GM12878 (cell line): ENCODE data around the gene PRSS33. TPM values are rescaled to one million over a fixed set of nuclear protein-coding genes. Genes with fewer than 3 reads are reported as not detected.
A peak's percentile ranks its signal among the peaks of the same experiment; 100 is the strongest.

ENCODE experiments used
- ATAC-seq: fragments of 200-7000 bp; cut with Tn5 transposase; 3 replicates; pipeline ENCODE4 v1.9.1; 2020; ENCODE audit warnings: mild to moderate bottlenecking, moderate library complexity
- BruUV-seq: library from RNA; stranded (reverse); fragments of 400-500 nt; replicated peaks from 2 replicates; lab custom pipeline; 2021; lab: Mats Ljungman, UMichigan
- CTCF ChIA-PET: fragments of 300-600 bp; sonication (Branson Sonifier 250); formaldehyde crosslinking; extraction: SDS; loops from one replicate; lab custom pipeline; 2021; ENCODE audit warnings: inconsistent platforms; lab: Yijun Ruan, JAX
- POLR2A ChIA-PET: fragments of 350-600 bp; formaldehyde crosslinking; extraction: SDS; loops from one replicate; lab custom pipeline; 2021; ENCODE audit warnings: inconsistent platforms; lab: Charles Lee
- RAD21 ChIA-PET: fragments of 300-600 bp; sonication (Branson Sonifier 250); formaldehyde crosslinking; loops from one replicate; lab custom pipeline; 2023; ENCODE audit warnings: antibody characterized with exemption; ENCODE audit not compliant: unreplicated experiment; lab: Charles Lee
- SMC1A ChIA-PET: fragments of 300-600 bp; sonication (Branson Sonifier 250); formaldehyde crosslinking; loops from one replicate; lab custom pipeline; 2023; ENCODE audit not compliant: unreplicated experiment, uncharacterized antibody; lab: Charles Lee
- DNase-seq: peaks from one replicate; pipeline ENCODE4 v3.0.0-alpha.2; 2011; ENCODE audit warnings: low read depth, low spot score
- FAIRE-seq: peaks from 3 replicates; lab custom pipeline; 2011; peaks lifted over from hg19 to GRCh38; lab: Jason Lieb, UNC
- H2AFZ ChIP-seq: 2 replicates; pipeline ENCODE4 v1.6.0; 2011; ENCODE audit warnings: low read depth, low read length, control low read depth; ENCODE audit not compliant: control insufficient read depth
- H3K27ac ChIP-seq: 2 replicates; pipeline ENCODE4 v1.5.1; 2011; ENCODE audit warnings: control low read depth; ENCODE audit not compliant: control insufficient read depth, insufficient read depth
- H3K27me3 ChIP-seq, 2 experiments: replicated peaks in 1 of 2; 2 replicates each; pipeline versions ENCODE4 v1.6.0 to v1.6.1; 2011; ENCODE audit warnings: low read length in 1 of 2; ENCODE audit not compliant: control insufficient read depth in 2 of 2, insufficient read depth in 2 of 2
- H3K36me3 ChIP-seq, 2 experiments: 2 replicates each; pipeline ENCODE4 v1.5.1; 2011; ENCODE audit warnings: low read length in 1 of 2; ENCODE audit not compliant: control insufficient read depth in 2 of 2, insufficient read depth in 2 of 2
- H3K4me1 ChIP-seq: 2 replicates; pipeline ENCODE4 v1.6.1; 2011; ENCODE audit warnings: mild to moderate bottlenecking, low read length, moderate library complexity, mixed read lengths; ENCODE audit not compliant: control insufficient read depth, insufficient read depth
- H3K4me2 ChIP-seq: 2 replicates; pipeline ENCODE4 v1.6.0; 2011; ENCODE audit warnings: control low read depth; ENCODE audit not compliant: control insufficient read depth, insufficient read depth
- H3K4me3 ChIP-seq: fragments of 200-600 bp; sonication (generic); 2 replicates; pipeline ENCODE4 v1.5.1; 2016
- H3K79me2 ChIP-seq: 2 replicates; pipeline ENCODE4 v1.6.0; 2011; ENCODE audit warnings: low read length; ENCODE audit not compliant: control insufficient read depth, insufficient read depth
- H3K9ac ChIP-seq: 2 replicates; pipeline ENCODE4 v1.8.0; 2011; ENCODE audit warnings: low read length, control low read depth, mixed read lengths; ENCODE audit not compliant: control insufficient read depth, insufficient read depth
- H3K9me3 ChIP-seq: replicated peaks from 3 replicates; pipeline ENCODE4 v1.5.1; 2011; ENCODE audit warnings: mild to moderate bottlenecking, low read length; ENCODE audit not compliant: control insufficient read depth, insufficient read depth
- H4K20me1 ChIP-seq: 2 replicates; pipeline ENCODE4 v1.6.0; 2011; ENCODE audit not compliant: control insufficient read depth, insufficient read depth
- CTCF ChIP-seq, 3 experiments: IDR thresholded peaks in 2 of 3; conservative IDR thresholded peaks in 1 of 3; 2 replicates each; pipeline ENCODE4 v1.5.1; 2011; ENCODE audit warnings: low read depth in 3 of 3, low read length in 3 of 3, mild to moderate bottlenecking in 3 of 3, control low read depth in 2 of 3, moderate library complexity in 2 of 3, inconsistent platforms in 1 of 3, mixed read lengths in 1 of 3; ENCODE audit not compliant: control insufficient read depth in 2 of 3, insufficient read depth in 1 of 3; ENCODE audit errors: extremely low read depth in 1 of 3
- JUND ChIP-seq: IDR thresholded peaks from 2 replicates; pipeline ENCODE4 v1.6.1; 2012; ENCODE audit warnings: low read depth, mild to moderate bottlenecking, low read length, improper control_type of control experiment, moderate library complexity
- MYB ChIP-seq: fragments of 150-350 bp; IDR thresholded peaks from 2 replicates; pipeline ENCODE4 v1.6.1; 2014; ENCODE audit warnings: mild to moderate bottlenecking, low read depth, low read length, borderline replicate concordance
- PML ChIP-seq: IDR thresholded peaks from 2 replicates; pipeline ENCODE4 v1.6.1; 2012; ENCODE audit warnings: low read length, inconsistent platforms
- RBBP5 ChIP-seq: fragments of 200-600 bp; sonication (generic); conservative IDR thresholded peaks from 2 replicates; pipeline ENCODE4 v1.6.1; 2016
- SMARCA5 ChIP-seq: fragments of 450-650 bp; IDR thresholded peaks from 2 replicates; pipeline ENCODE4 v1.6.1; 2017; ENCODE audit warnings: mild to moderate bottlenecking
- TARDBP ChIP-seq: IDR thresholded peaks from 2 replicates; pipeline ENCODE4 v1.6.1; 2016; ENCODE audit warnings: borderline replicate concordance
- TCF12 ChIP-seq: IDR thresholded peaks from 2 replicates; pipeline ENCODE4 v1.6.1; 2011; ENCODE audit warnings: low read depth, mild to moderate bottlenecking, low read length
- TCF3 ChIP-seq: IDR thresholded peaks from 2 replicates; pipeline ENCODE4 v1.6.1; 2012; ENCODE audit warnings: low read depth, mild to moderate bottlenecking, low read length, borderline replicate concordance; ENCODE audit not compliant: insufficient read depth
- ZBTB33 ChIP-seq: fragments of 450-650 bp; IDR thresholded peaks from 2 replicates; pipeline ENCODE4 v1.6.1; 2017; ENCODE audit warnings: mild to moderate bottlenecking
- ZNF384 ChIP-seq: IDR thresholded peaks from 2 replicates; pipeline ENCODE4 v1.6.1; 2012; ENCODE audit warnings: low read depth, mild to moderate bottlenecking, low read length, improper control_type of control experiment, borderline replicate concordance
- ZZZ3 ChIP-seq: IDR thresholded peaks from 2 replicates; pipeline ENCODE4 v1.6.1; 2011; ENCODE audit warnings: low read depth; ENCODE audit not compliant: control insufficient read depth, insufficient read length
- WGBS: methylation state at CpG from one replicate; pipeline ENCODE4 v1.1.6; 2016; ENCODE audit warnings: low lambda C conversion rate; ENCODE audit not compliant: insufficient replicate concordance, insufficient coverage; ENCODE audit errors: missing lambda C conversion rate; 5-methylcytosine and 5-hydroxymethylcytosine counted together
- in situ Hi-C: fragments of 300-500 bp; cut with MboI; formaldehyde crosslinking; loops from 9 replicates; pipeline ENCODE4 v1.14.3; 2018; ENCODE audit warnings: mixed read lengths
- intact Hi-C: fragments of 100-400 bp; cut with micrococcal nuclease; formaldehyde crosslinking; loops from one replicate; pipeline ENCODE4 v1.14.2; 2022; ENCODE audit not compliant: unreplicated experiment
- polyA plus RNA-seq, 11 experiments: library from polyadenylated mRNA; depleted of rRNA in 4 of 11; unstranded in 6 of 11; stranded (reverse) in 5 of 11; fragments of >200 nt; fragmentation: Nextera tagmentation in 4 of 11; fragmentation: Illumina TruSeq in 1 of 11; extraction: Ambion mirVana in 4 of 11; extraction: Trizol in 1 of 11; gene quantifications; 1 replicate in 1 of 11; 2 replicates in 10 of 11; pipeline versions ENCODE4 v1.2.1 to v1.2.3, GENCODE V29; 2011 to 2016; ENCODE audit warnings: inconsistent platforms in 2 of 11, missing spikeins in 2 of 11, low read depth in 1 of 11
- total RNA-seq, 4 experiments: library from RNA; depleted of rRNA in 3 of 4; stranded (reverse); fragments of >200 nt in 3 of 4; fragmentation: Illumina TruSeq in 1 of 4; extraction: Trizol in 1 of 4; gene quantifications; 2 replicates each; pipeline versions ENCODE4 v1.2.1 to v1.2.3, GENCODE V29; 2013 to 2021
- TF ChIP-seq, protein P1 (sequence below): fragments of 450-650 bp; IDR thresholded peaks from 2 replicates; pipeline ENCODE4 v1.6.1; 2017; ENCODE audit warnings: low read depth, mild to moderate bottlenecking, moderate library complexity

PRSS33 gene
- total and polyA plus RNA-seq, 10 of the 15 experiments (the other 5 are each of a cell fraction or from before 2014, with no cell fraction given): not detected

GRCh38 chr16:2785101-2785991 is 2.0 kb downstream of the PRSS33 start:
- no TSS peak for BruUV-seq
- Histone ChIP-seq H3K9me3 (no peaks in the 10 kb centered on the region), H3K4me1 (no peaks in the 10 kb centered on the region), H3K27ac (no peak overlapping the region), H3K79me2 (no peaks in the 10 kb centered on the region), H4K20me1 (no peaks in the 10 kb centered on the region), H3K4me2 (no peak overlapping the region), H3K9ac (no peak overlapping the region), H3K36me3 (no peaks in the 10 kb centered on the region), H2AFZ (no peak overlapping the region), H3K27me3 (peaks cover 2 to 7% of the 10 kb centered on the region in 2 experiments; a peak in 3 of 4 replicates), H3K4me3 (no peak overlapping the region)
- POLR2A ChIA-PET: no interaction called here
- intact Hi-C loops: no loop called here
- CTCF ChIA-PET: no interaction called here
- ATAC-seq (peak; percentile 27; the same call in 1 of the 3 replicates), DNase-seq (no peak), FAIRE-seq (no peak)
- SMC1A ChIA-PET: no interaction called here
- in situ Hi-C loops: no loop called here
- RAD21 ChIA-PET: no interaction called here
- TF ChIP-seq TARDBP (no peak), CTCF (IDR thresholded peaks at IDR 0.05 in 2 of 3, conservative IDR thresholded peaks at IDR 0.05 in 1 of 3; ENCODE audit: control insufficient read depth in 2 of 3, extremely low read depth in 1 of 3, insufficient read depth in 1 of 3, low read depth in 3 of 3, low read length in 3 of 3) (0 out of 6 replicates have a peak, but pooled peaks of 1 of the 3 experiments have one; percentile 5), JUND (no peak), PML (no peak), RBBP5 (no peak), SMARCA5 (no peak), ZZZ3 (no peak), ZBTB33 (peak; percentile 65; the same call in 1 of the 2 replicates), ZNF384 (no peak), TCF12 (no peak), TCF3 (no peak), MYB (no peak)
- TF ChIP-seq, protein P1, sequence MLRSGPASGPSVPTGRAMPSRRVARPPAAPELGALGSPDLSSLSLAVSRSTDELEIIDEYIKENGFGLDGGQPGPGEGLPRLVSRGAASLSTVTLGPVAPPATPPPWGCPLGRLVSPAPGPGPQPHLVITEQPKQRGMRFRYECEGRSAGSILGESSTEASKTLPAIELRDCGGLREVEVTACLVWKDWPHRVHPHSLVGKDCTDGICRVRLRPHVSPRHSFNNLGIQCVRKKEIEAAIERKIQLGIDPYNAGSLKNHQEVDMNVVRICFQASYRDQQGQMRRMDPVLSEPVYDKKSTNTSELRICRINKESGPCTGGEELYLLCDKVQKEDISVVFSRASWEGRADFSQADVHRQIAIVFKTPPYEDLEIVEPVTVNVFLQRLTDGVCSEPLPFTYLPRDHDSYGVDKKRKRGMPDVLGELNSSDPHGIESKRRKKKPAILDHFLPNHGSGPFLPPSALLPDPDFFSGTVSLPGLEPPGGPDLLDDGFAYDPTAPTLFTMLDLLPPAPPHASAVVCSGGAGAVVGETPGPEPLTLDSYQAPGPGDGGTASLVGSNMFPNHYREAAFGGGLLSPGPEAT: no peak
- 13% methylated on average over 74 of the region's 79 CpGs for WGBS
